ENCODE data around the gene LCA5L.

GRCh38 chr21:39471598-39471997, 26.0 kb upstream of the LCA5L start:
- TF ChIP-seq CTCF (IDR thresholded peaks at IDR 0.05) (no peak), EZH2 (IDR thresholded peaks at IDR 0.05; ENCODE audit: borderline replicate concordance, insufficient read depth, low read depth, low read length, poor library complexity, severe bottlenecking) (no peak)

Measured in B cell (primary cell).